Keratinocyte (primary cell): ENCODE measurements around the gene OGDH. TPM values are rescaled to one million over a fixed set of nuclear protein-coding genes. Genes with fewer than 3 reads are reported as not detected.

Experiments
- DNase-seq: peaks from one replicate; pipeline ENCODE4 v3.0.0-alpha.2; 2011; ENCODE audit warnings: low read depth, missing footprints, low spot score
- FAIRE-seq: peaks from 2 replicates; lab custom pipeline; 2011; peaks lifted over from hg19 to GRCh38; lab: Jason Lieb, UNC
- H2AFZ ChIP-seq: 2 replicates; pipeline ENCODE4 v1.6.0; 2012; ENCODE audit warnings: low read length, control low read depth, inconsistent platforms; ENCODE audit not compliant: control insufficient read depth
- H3K27ac ChIP-seq: 2 replicates; pipeline ENCODE4 v1.5.1; 2011; ENCODE audit warnings: low read length; ENCODE audit not compliant: control insufficient read depth, insufficient read depth
- H3K27me3 ChIP-seq: 3 replicates; pipeline ENCODE4 v1.6.0; 2011; ENCODE audit warnings: low read length; ENCODE audit not compliant: control insufficient read depth, insufficient read depth; ENCODE audit errors: extremely low read depth
- H3K36me3 ChIP-seq, 2 experiments: 2 replicates in 1 of 2; 3 replicates in 1 of 2; pipeline ENCODE4 v1.5.1; 2011; ENCODE audit warnings: low read length in 2 of 2, mild to moderate bottlenecking in 1 of 2; ENCODE audit not compliant: control insufficient read depth in 2 of 2, insufficient read depth in 2 of 2; ENCODE audit errors: extremely low read depth in 1 of 2
- H3K4me1 ChIP-seq: 3 replicates; pipeline ENCODE4 v1.5.1; 2011; ENCODE audit warnings: low read length; ENCODE audit not compliant: control insufficient read depth, insufficient read depth; ENCODE audit errors: extremely low read depth
- H3K4me2 ChIP-seq: 3 replicates; pipeline ENCODE4 v1.6.0; 2011; ENCODE audit warnings: low read depth, low read length; ENCODE audit not compliant: control insufficient read depth, insufficient read depth; ENCODE audit errors: extremely low read depth
- H3K4me3 ChIP-seq, 3 experiments: fragments of 200-600 bp in 1 of 3; sonication (generic) in 1 of 3; 2 replicates in 2 of 3; 3 replicates in 1 of 3; pipeline ENCODE4 v1.5.1; 2011 to 2016; ENCODE audit warnings: low read length in 3 of 3, mild to moderate bottlenecking in 3 of 3, control low read depth in 2 of 3, inconsistent platforms in 1 of 3, low read depth in 1 of 3, mixed read lengths in 1 of 3, mixed run types in 1 of 3, moderate library complexity in 1 of 3; ENCODE audit not compliant: control insufficient read depth in 2 of 3, insufficient read depth in 2 of 3; ENCODE audit errors: extremely low read depth in 1 of 3
- H3K79me2 ChIP-seq: 2 replicates; pipeline ENCODE4 v1.6.0; 2012; ENCODE audit warnings: low read length; ENCODE audit not compliant: control insufficient read depth, insufficient read depth
- H3K9ac ChIP-seq: 3 replicates; pipeline ENCODE4 v1.6.0; 2011; ENCODE audit warnings: low read length; ENCODE audit not compliant: control insufficient read depth, insufficient read depth; ENCODE audit errors: extremely low read depth
- H3K9me1 ChIP-seq: 3 replicates; pipeline ENCODE4 v1.6.0; 2011; ENCODE audit warnings: low read length; ENCODE audit not compliant: control insufficient read depth, insufficient read depth; ENCODE audit errors: extremely low read depth
- H3K9me3 ChIP-seq: 2 replicates; pipeline ENCODE4 v1.5.1; 2012; ENCODE audit warnings: low read depth, low read length; ENCODE audit not compliant: control insufficient read depth
- H4K20me1 ChIP-seq: 3 replicates; pipeline ENCODE4 v1.6.0; 2011; ENCODE audit warnings: low read length; ENCODE audit not compliant: control insufficient read depth, insufficient read depth; ENCODE audit errors: extremely low read depth
- CTCF ChIP-seq, 3 experiments: IDR thresholded peaks in 1 of 3; conservative IDR thresholded peaks in 1 of 3; optimal IDR thresholded peaks in 1 of 3; 2 replicates in 2 of 3; 3 replicates in 1 of 3; pipeline versions ENCODE3 to v1.5.1; 2011; ENCODE audit warnings: low read length in 3 of 3, mild to moderate bottlenecking in 3 of 3, moderate library complexity in 2 of 3, control low read depth in 1 of 3, inconsistent platforms in 1 of 3; ENCODE audit not compliant: insufficient read depth in 2 of 3; ENCODE audit errors: extremely low read depth in 1 of 3
- EZH2 ChIP-seq: IDR thresholded peaks from one replicate; pipeline ENCODE4 v1.6.1; 2012; ENCODE audit warnings: inconsistent platforms, mild to moderate bottlenecking, low read length, moderate library complexity
- dilution Hi-C: fragments of 300-500 bp; cut with MboI; formaldehyde crosslinking; loops from one replicate; pipeline ENCODE4 v1.7.0; 2020; ENCODE audit warnings: low sequenced_read_pairs; ENCODE audit not compliant: extremely low pct_ligation_motif_present
- polyA plus RNA-seq, 5 experiments: library from polyadenylated mRNA; depleted of rRNA in 3 of 5; stranded (reverse) in 3 of 5; stranded (forward) in 1 of 5; unstranded in 1 of 5; fragments of >200 nt; gene quantifications; 1 replicate in 1 of 5; 2 replicates in 3 of 5; 3 replicates in 1 of 5; pipeline versions ENCODE4 v1.2.1 to v1.2.3, GENCODE V29; 2011 to 2012; ENCODE audit warnings: missing spikeins in 2 of 5, low read depth in 1 of 5, low replicate concordance in 1 of 5

The OGDH gene
- polyA plus RNA-seq, 1 donor (not counting 4 experiments of a cell fraction or from before 2014, with no cell fraction given), result 46.4 TPM

- no peak overlapping the region for H3K4me3 ChIP-seq
- DNase-seq, result no peak
- H3K9me1 ChIP-seq, result no peaks in the 10 kb centered on the region
- dilution Hi-C loops, result no loop called here
- H3K9me3 ChIP-seq, result no peaks in the 10 kb centered on the region
- H3K79me2 ChIP-seq, result peaks cover 64% of the 10 kb centered on the region
- no peak overlapping the region for H3K4me2 ChIP-seq
- TF ChIP-seq CTCF (optimal IDR thresholded peaks at IDR 0.05 in 1 of 3, IDR thresholded peaks at IDR 0.05 in 1 of 3, conservative IDR thresholded peaks at IDR 0.05 in 1 of 3; ENCODE audit: extremely low read depth in 1 of 3, insufficient read depth in 2 of 3, low read length in 3 of 3) (no peak), EZH2 (no peak)
- peaks cover 20% of the 10 kb centered on the region for H3K4me1 ChIP-seq
- no peaks in the 10 kb centered on the region for H3K27me3 ChIP-seq
- no peak overlapping the region for H2AFZ ChIP-seq
- no peak for FAIRE-seq
- H3K27ac ChIP-seq, result no peak overlapping the region
- no peaks in the 10 kb centered on the region for H4K20me1 ChIP-seq
- peaks cover 21 to 42% of the 10 kb centered on the region in 2 experiments for H3K36me3 ChIP-seq
- no peak overlapping the region for H3K9ac ChIP-seq
These were observed 30.2 kb upstream of the OGDH start for GRCh38 chr7:44576228-44576627.

- Histone ChIP-seq H3K4me1 (peaks cover 17% of the 10 kb centered on the region), H3K36me3 (peaks cover 9 to 14% of the 10 kb centered on the region in 2 experiments), H3K9ac (peak overlapping the region; percentile 95), H3K9me3 (no peaks in the 10 kb centered on the region), H3K4me3 (peak overlapping the region; percentile 82 to 91 (median 88)), H3K27ac (peak overlapping the region; percentile 73), H3K4me2 (peak overlapping the region; percentile 87), H3K9me1 (no peaks in the 10 kb centered on the region), H3K27me3 (no peaks in the 10 kb centered on the region), H4K20me1 (no peaks in the 10 kb centered on the region), H3K79me2 (peaks cover 32% of the 10 kb centered on the region), H2AFZ (peak overlapping the region; percentile 65)
- FAIRE-seq, result no peak
- dilution Hi-C loops, result no loop called here
- DNase-seq, result no peak
- TF ChIP-seq EZH2 (no peak), CTCF (optimal IDR thresholded peaks at IDR 0.05 in 1 of 3, IDR thresholded peaks at IDR 0.05 in 1 of 3, conservative IDR thresholded peaks at IDR 0.05 in 1 of 3; ENCODE audit: extremely low read depth in 1 of 3, insufficient read depth in 2 of 3, low read length in 3 of 3) (no peak)
These were observed 25.2 kb upstream of the OGDH start for GRCh38 chr7:44580945-44581878.
